GM23338 (cell line): Measurements from ENCODE around the gene MGLL. TPM values are rescaled to one million over a fixed set of nuclear protein-coding genes. Genes with fewer than 3 reads are reported as not detected.

ENCODE experiments used
- ATAC-seq: fragments of 200-7000 bp; cut with Tn5 transposase; 3 replicates; pipeline ENCODE4 v1.9.1; 2020
- DNase-seq: peaks from one replicate; pipeline ENCODE4 v3.0.0-alpha.2; 2015; ENCODE audit warnings: low spot score
- H2AFZ ChIP-seq: fragments of 200-600 bp; sonication (generic); 2 replicates; pipeline ENCODE4 v1.8.0; 2016; ENCODE audit warnings: antibody characterized with exemption, mild to moderate bottlenecking, moderate library complexity
- H3F3A ChIP-seq: fragments of 200-600 bp; sonication (generic); replicated peaks from 2 replicates; pipeline ENCODE4 v1.8.0; 2017; ENCODE audit warnings: antibody characterized with exemption, mixed run types, low read depth
- H3K27ac ChIP-seq: fragments of 200-600 bp; sonication (generic); 2 replicates; pipeline ENCODE4 v1.6.1; 2016; ENCODE audit warnings: low read depth
- H3K27me3 ChIP-seq: fragments of 200-600 bp; sonication (generic); 2 replicates; pipeline ENCODE4 v1.8.0; 2016; ENCODE audit warnings: mild to moderate bottlenecking, mixed run types, moderate library complexity; ENCODE audit not compliant: insufficient read depth
- H3K36me3 ChIP-seq: fragments of 200-600 bp; sonication (generic); 2 replicates; pipeline ENCODE4 v1.8.0; 2016; ENCODE audit warnings: mild to moderate bottlenecking; ENCODE audit not compliant: insufficient read depth
- H3K4me1 ChIP-seq: fragments of 200-600 bp; sonication (generic); 2 replicates; pipeline ENCODE4 v1.8.0; 2016; ENCODE audit warnings: mild to moderate bottlenecking, moderate library complexity; ENCODE audit not compliant: insufficient read depth
- H3K4me2 ChIP-seq: fragments of 200-600 bp; sonication (generic); 2 replicates; pipeline ENCODE4 v1.7.1; 2017; ENCODE audit warnings: mixed run types
- H3K4me3 ChIP-seq: fragments of 200-600 bp; sonication (generic); 2 replicates; pipeline ENCODE4 v1.6.1; 2016; ENCODE audit warnings: mixed run types
- H3K79me2 ChIP-seq: fragments of 200-600 bp; sonication (generic); replicated peaks from 2 replicates; pipeline ENCODE4 v1.8.0; 2017; ENCODE audit warnings: mild to moderate bottlenecking; ENCODE audit not compliant: insufficient read depth
- H3K9me2 ChIP-seq: fragments of 200-600 bp; sonication (generic); 2 replicates; pipeline ENCODE4 v1.8.0; 2017; ENCODE audit not compliant: insufficient read depth
- H4K20me1 ChIP-seq: fragments of 200-600 bp; sonication (generic); replicated peaks from 2 replicates; pipeline ENCODE4 v1.8.0; 2017; ENCODE audit warnings: mild to moderate bottlenecking; ENCODE audit not compliant: insufficient read depth
- H3K27ac Mint-ChIP-seq: 2 replicates; pipeline ENCODE4 v1.8.0; 2020; ENCODE audit warnings: inconsistent platforms, mild to moderate bottlenecking, moderate library complexity, mixed read lengths
- H3K27me3 Mint-ChIP-seq: 3 replicates; pipeline ENCODE4 v1.8.0; 2022; ENCODE audit warnings: low read depth, mild to moderate bottlenecking, moderate library complexity, mixed read lengths, inconsistent platforms; ENCODE audit not compliant: insufficient read depth, poor library complexity
- H3K36me3 Mint-ChIP-seq: 3 replicates; pipeline ENCODE4 v1.8.0; 2021; ENCODE audit warnings: low read depth, mild to moderate bottlenecking, inconsistent platforms, moderate library complexity, mixed read lengths
- H3K4me1 Mint-ChIP-seq: 3 replicates; pipeline ENCODE4 v1.8.0; 2020; ENCODE audit warnings: mild to moderate bottlenecking, inconsistent platforms, mixed read lengths
- H3K4me3 Mint-ChIP-seq: 3 replicates; pipeline ENCODE4 v1.8.0; 2021; ENCODE audit warnings: moderate library complexity, mild to moderate bottlenecking, inconsistent platforms, mixed read lengths
- H3K9me3 Mint-ChIP-seq: 3 replicates; pipeline ENCODE4 v1.8.0; 2020; ENCODE audit warnings: moderate library complexity, mild to moderate bottlenecking, inconsistent platforms, mixed read lengths
- CREB1 ChIP-seq: fragments of 250-450 bp; sonication (Bioruptor Pico); IDR thresholded peaks from 2 replicates; pipeline ENCODE4 v1.5.0; 2020; ENCODE audit warnings: low read depth, mild to moderate bottlenecking, moderate library complexity
- CTCF ChIP-seq, 2 experiments: fragments of 200-600 bp in 1 of 2; sonication (generic) in 1 of 2; conservative IDR thresholded peaks; 2 replicates each; pipeline versions ENCODE4 v1.5.1 to v1.6.1; 2016 to 2017; ENCODE audit warnings: antibody characterized with exemption in 2 of 2, low read depth in 2 of 2, mild to moderate bottlenecking in 2 of 2, moderate library complexity in 1 of 2
- EZH2 ChIP-seq: fragments of 200-600 bp; sonication (generic); IDR thresholded peaks from one replicate; pipeline ENCODE4 v1.8.0; 2017; ENCODE audit warnings: antibody characterized with exemption, mild to moderate bottlenecking, low read depth; ENCODE audit not compliant: unreplicated experiment
- EZH2phosphoT487 ChIP-seq: fragments of 200-600 bp; sonication (generic); IDR thresholded peaks from one replicate; pipeline ENCODE4 v1.8.1; 2018; ENCODE audit warnings: antibody characterized with exemption; ENCODE audit not compliant: unreplicated experiment
- NANOG ChIP-seq: IDR thresholded peaks from 2 replicates; pipeline ENCODE4 v1.6.1; 2016; ENCODE audit warnings: antibody characterized with exemption, borderline replicate concordance
- REST ChIP-seq: IDR thresholded peaks from one replicate; pipeline ENCODE4 v1.6.1; 2018; ENCODE audit warnings: antibody characterized with exemption; ENCODE audit not compliant: unreplicated experiment
- STAT1 ChIP-seq: IDR thresholded peaks from one replicate; pipeline ENCODE4 v1.6.1; 2016; ENCODE audit warnings: antibody characterized with exemption; ENCODE audit not compliant: unreplicated experiment
- ZNF114 ChIP-seq: fragments of 250-450 bp; sonication (Bioruptor Pico); IDR thresholded peaks from 2 replicates; pipeline ENCODE4 v1.5.0; 2020; ENCODE audit warnings: mild to moderate bottlenecking, moderate library complexity
- ZNF331 ChIP-seq: fragments of 250-450 bp; sonication (Bioruptor Pico); IDR thresholded peaks from 2 replicates; pipeline ENCODE4 v1.5.0; 2020; ENCODE audit warnings: low read depth, mild to moderate bottlenecking, moderate library complexity
- ZNF462 ChIP-seq: fragments of 250-450 bp; sonication (Bioruptor Pico); IDR thresholded peaks from 2 replicates; pipeline ENCODE4 v1.5.0; 2020; ENCODE audit warnings: mild to moderate bottlenecking, moderate library complexity
- polyA plus RNA-seq: library from polyadenylated mRNA; unstranded; fragments of >200 nt; fragmentation: Nextera tagmentation; extraction: Ambion mirVana; gene quantifications from 2 replicates; pipeline ENCODE4 v1.2.1, GENCODE V29; 2016
- total RNA-seq: library from RNA; depleted of rRNA; stranded (reverse); fragments of >200 nt; shearing (Covaris generic); gene quantifications from 2 replicates; pipeline ENCODE4 v1.2.3, GENCODE V29; 2014

The MGLL gene
- total and polyA plus RNA-seq, 2 experiments from 2014 or later = 0.71 to 0.83 TPM

- TF ChIP-seq REST (no peak), ZNF331 (CRISPR knock-in tag) (no peak), NANOG (no peak), ZNF114 (CRISPR knock-in tag) (no peak)
These were observed 59.0 kb downstream of the MGLL start (continued) for GRCh38 chr3:127763337-127763736.

GRCh38 chr3:127762787-127763105 lies 59.6 kb downstream of the MGLL start:
- no peaks in the 10 kb centered on the region for H4K20me1 ChIP-seq
- no peak overlapping the region for H3K27ac ChIP-seq
- no peaks in the 10 kb centered on the region for H3K9me2 ChIP-seq
- no peak for ATAC-seq
- H3K36me3 Mint-ChIP-seq = no peaks in the 10 kb centered on the region
- H3K36me3 ChIP-seq = no peaks in the 10 kb centered on the region
- H3K4me1 Mint-ChIP-seq = peaks cover 8% of the 10 kb centered on the region; the same call in 1 of the 3 replicates
- no peaks in the 10 kb centered on the region for H3K79me2 ChIP-seq
- DNase-seq = no peak
- H2AFZ ChIP-seq = no peak overlapping the region
- H3K4me3 ChIP-seq = no peak overlapping the region
- no peak overlapping the region for H3K4me3 Mint-ChIP-seq
- no peaks in the 10 kb centered on the region for H3K27me3 ChIP-seq
- H3K9me3 Mint-ChIP-seq = no peaks in the 10 kb centered on the region
- peaks cover 9% of the 10 kb centered on the region for H3K27me3 Mint-ChIP-seq
- no peak overlapping the region for H3K4me2 ChIP-seq
- no peaks in the 10 kb centered on the region for H3K4me1 ChIP-seq
- no peak overlapping the region for H3K27ac Mint-ChIP-seq
- no peaks in the 10 kb centered on the region for H3F3A ChIP-seq
- TF ChIP-seq CREB1 (CRISPR knock-in tag) (no peak), CTCF (conservative IDR thresholded peaks at IDR 0.05; ENCODE audit: low read depth in 2 of 2) (no peak), REST (no peak), STAT1 (no peak), ZNF114 (CRISPR knock-in tag) (no peak), EZH2 (no peak), NANOG (no peak), EZH2phosphoT487 (no peak), ZNF462 (no peak)
